ENCODE results near the gene SORCS1. TPM values are rescaled to one million over a fixed set of nuclear protein-coding genes. Genes with fewer than 3 reads are reported as not detected.

Gene SORCS1
- total and polyA plus RNA-seq, 4 donors: 0.08 to 0.21 (median 0.09) TPM; not detected in 1

- no peak overlapping the region for H3K27ac ChIP-seq (ENCODE audit: low read depth in 1 of 2, low read length in 2 of 2)
- H3K36me3 ChIP-seq (ENCODE audit: control insufficient read depth in 4 of 4, insufficient read depth in 3 of 4, low read depth in 1 of 4, low read length in 3 of 4): no peaks in the 10 kb centered on the region
- DNase-seq (ENCODE audit: low spot score): no peak
- H3K27me3 ChIP-seq (ENCODE audit: control insufficient read depth in 4 of 4, insufficient read depth in 4 of 4, low read length in 3 of 4): no peaks in the 10 kb centered on the region
- no peaks in the 10 kb centered on the region for H3K4me1 ChIP-seq (ENCODE audit: control insufficient read depth in 4 of 4, insufficient read depth in 4 of 4, low read length in 3 of 4)
- H3K9me3 ChIP-seq (ENCODE audit: control insufficient read depth in 4 of 4, low read length in 3 of 4): no peaks in the 10 kb centered on the region
- TF ChIP-seq YY1 (IDR thresholded peaks at IDR 0.05) (no peak), ATF3 (IDR thresholded peaks at IDR 0.05) (no peak), HNF4G (IDR thresholded peaks at IDR 0.05) (no peak), FOXA2 (IDR thresholded peaks at IDR 0.05) (no peak), REST (IDR thresholded peaks at IDR 0.05) (no peak), FOXA1 (IDR thresholded peaks at IDR 0.05) (no peak), TAF1 (conservative IDR thresholded peaks at IDR 0.05) (no peak), ZBTB33 (IDR thresholded peaks at IDR 0.05) (no peak), SP1 (IDR thresholded peaks at IDR 0.05) (no peak), JUND (IDR thresholded peaks at IDR 0.05) (no peak), CTCF (IDR thresholded peaks at IDR 0.05; ENCODE audit: low read depth, low read length, missing input control) (no peak), MAX (IDR thresholded peaks at IDR 0.05) (no peak)
- 92% methylated on average over 8 of the region's 8 CpGs for WGBS
- H3K4me3 ChIP-seq (ENCODE audit: low read depth in 1 of 3, low read length in 3 of 3): no peak overlapping the region
- H3K9ac ChIP-seq (ENCODE audit: low read depth in 1 of 2, low read length in 2 of 2): no peak overlapping the region
These were observed 300.5 kb downstream of the SORCS1 start for GRCh38 chr10:106864031-106864430.

- DNase-seq (ENCODE audit: low spot score): no peak
- no peak overlapping the region for H3K4me3 ChIP-seq (ENCODE audit: low read depth in 1 of 3, low read length in 3 of 3)
- TF ChIP-seq HNF4G (IDR thresholded peaks at IDR 0.05) (no peak), TAF1 (conservative IDR thresholded peaks at IDR 0.05) (no peak), FOXA1 (IDR thresholded peaks at IDR 0.05) (no peak), RAD21 (IDR thresholded peaks at IDR 0.05) (peak; percentile 61 to 78), SP1 (IDR thresholded peaks at IDR 0.05) (no peak), MAX (IDR thresholded peaks at IDR 0.05) (no peak), HNF4A (conservative IDR thresholded peaks at IDR 0.05) (no peak), RXRA (IDR thresholded peaks at IDR 0.05) (no peak), ZBTB33 (IDR thresholded peaks at IDR 0.05) (no peak), FOXA2 (IDR thresholded peaks at IDR 0.05) (no peak), ATF3 (IDR thresholded peaks at IDR 0.05) (no peak), CTCF (IDR thresholded peaks at IDR 0.05; ENCODE audit: low read depth, low read length, missing input control) (peak; percentile 30)
These were observed 301.0 kb downstream of the SORCS1 start for GRCh38 chr10:106863549-106863948.

More at GRCh38 chr10:106863549-106863948, 301.0 kb downstream of the SORCS1 start:
- Histone ChIP-seq H3K9ac (ENCODE audit: low read depth in 1 of 2, low read length in 2 of 2) (no peak overlapping the region), H3K4me1 (ENCODE audit: control insufficient read depth in 4 of 4, insufficient read depth in 4 of 4, low read length in 3 of 4) (no peaks in the 10 kb centered on the region), H3K9me3 (ENCODE audit: control insufficient read depth in 4 of 4, low read length in 3 of 4) (no peaks in the 10 kb centered on the region), H3K27ac (ENCODE audit: low read depth in 1 of 2, low read length in 2 of 2) (no peak overlapping the region), H3K36me3 (ENCODE audit: control insufficient read depth in 4 of 4, insufficient read depth in 3 of 4, low read depth in 1 of 4, low read length in 3 of 4) (no peaks in the 10 kb centered on the region), H3K27me3 (ENCODE audit: control insufficient read depth in 4 of 4, insufficient read depth in 4 of 4, low read length in 3 of 4) (no peaks in the 10 kb centered on the region)
- WGBS: 70% methylated on average over 2 of the region's 2 CpGs
